HG02973 (cell line): ENCODE data around the gene RASA2.
A peak's percentile ranks its signal among the peaks of the same experiment; 100 is the strongest.

Experiments
- ATAC-seq: cut with Tn5 transposase; IDR thresholded peaks from one replicate; pipeline ENCODE4 v1.9.1; 2021; ENCODE audit warnings: moderate library complexity; ENCODE audit not compliant: unreplicated experiment

RASA2 gene

GRCh38 chr3:141486746-141487520, at the start of gene RASA2:
Gene RASA2 (plus strand): TSS chr3:141487027. CDS start chr3:141487084, 57 bp downstream.
- peak; percentile 60 for ATAC-seq

GRCh38 chr3:141439589-141439988, 47.2 kb upstream of the RASA2 start:
- no peak for ATAC-seq

GRCh38 chr3:141440942-141441341, 45.9 kb upstream of the RASA2 start:
- ATAC-seq, result peak; percentile 5

- peak; percentile 93 for ATAC-seq
Observed at GRCh38 chr3:141441381-141442364, 45.2 kb upstream of the RASA2 start.

GRCh38 chr3:141442446-141442845, 44.4 kb upstream of the RASA2 start:
- no peak for ATAC-seq

GRCh38 chr3:141442914-141443313, 43.9 kb upstream of the RASA2 start:
- ATAC-seq, result no peak

GRCh38 chr3:141444586-141445285, 42.1 kb upstream of the RASA2 start:
- no peak for ATAC-seq

GRCh38 chr3:141445990-141446389, 40.8 kb upstream of the RASA2 start:
- no peak for ATAC-seq

- no peak for ATAC-seq
Observed at GRCh38 chr3:141446737-141447136, 40.1 kb upstream of the RASA2 start.

GRCh38 chr3:141447383-141447782, 39.4 kb upstream of the RASA2 start:
- no peak for ATAC-seq

GRCh38 chr3:141448606-141449220, 38.1 kb upstream of the RASA2 start:
- ATAC-seq, result no peak

- ATAC-seq, result no peak
Observed at GRCh38 chr3:141449424-141449823, 37.4 kb upstream of the RASA2 start.

GRCh38 chr3:141450727-141451375, 36.0 kb upstream of the RASA2 start:
- no peak for ATAC-seq

- peak; percentile 72 for ATAC-seq
Observed at GRCh38 chr3:141452045-141452444, 34.8 kb upstream of the RASA2 start.

GRCh38 chr3:141452773-141453172, 34.1 kb upstream of the RASA2 start:
- ATAC-seq, result no peak

- no peak for ATAC-seq
Observed at GRCh38 chr3:141454054-141454453, 32.8 kb upstream of the RASA2 start.

- no peak for ATAC-seq
Observed at GRCh38 chr3:141454906-141455602, 31.8 kb upstream of the RASA2 start.

GRCh38 chr3:141455603-141456300, 31.1 kb upstream of the RASA2 start:
- ATAC-seq, result no peak

GRCh38 chr3:141456301-141456625, 30.6 kb upstream of the RASA2 start:
- ATAC-seq, result no peak
